Measurements from ENCODE around the gene BIN1. TPM values are rescaled to one million over a fixed set of nuclear protein-coding genes. Genes with fewer than 3 reads are reported as not detected.

The BIN1 gene
- total RNA-seq, 4 donors from 2014 or later = 33.3 to 39.7 (median 38.4) TPM

- H3K36me3 ChIP-seq = no peaks in the 10 kb centered on the region
- TF ChIP-seq POLR2A (IDR thresholded peaks at IDR 0.05) = no peak
- no peak for TF ChIP-seq POLR2AphosphoS5 (IDR thresholded peaks at IDR 0.05)
- TF ChIP-seq EP300 (IDR thresholded peaks at IDR 0.05; ENCODE audit: low read depth) = no peak
- no peak for TF ChIP-seq CTCF (IDR thresholded peaks at IDR 0.05)
- in situ Hi-C loops (cut with MboI; ENCODE audit: low pct_ligation_motif_present in 1 of 4, low pct_unique_long_range_greater_than_20kb in 1 of 4, low sequenced_read_pairs in 3 of 4) (no loop called here), intact Hi-C loops (cut with DNase I; ENCODE audit: low total_unique reads) (no loop called here)
- H3K27me3 ChIP-seq = no peaks in the 10 kb centered on the region
- H3K4me1 ChIP-seq = peaks cover 16 to 39% (median 27%) of the 10 kb centered on the region in 4 donors
- no peak overlapping the region for H3K27ac ChIP-seq
- 93 to 95% methylated on average over 6 of the region's 6 CpGs for WGBS, 2 donors (ENCODE audit: low coverage in 1 of 2)
- H3K9me3 ChIP-seq = no peaks in the 10 kb centered on the region
- H3K4me3 ChIP-seq = no peak overlapping the region
- DNase-seq = no peak
Observed at GRCh38 chr2:127088706-127089105, 18.2 kb downstream of the BIN1 start.

GRCh38 chr2:127087791-127088495, 19.0 kb downstream of the BIN1 start:
- no peak for TF ChIP-seq POLR2A (IDR thresholded peaks at IDR 0.05)
- no peak for TF ChIP-seq POLR2AphosphoS5 (IDR thresholded peaks at IDR 0.05)
- TF ChIP-seq EP300 (IDR thresholded peaks at IDR 0.05; ENCODE audit: low read depth) = no peak
- TF ChIP-seq CTCF (IDR thresholded peaks at IDR 0.05) = no peak
- in situ Hi-C loops (cut with MboI; ENCODE audit: low pct_ligation_motif_present in 1 of 4, low pct_unique_long_range_greater_than_20kb in 1 of 4, low sequenced_read_pairs in 3 of 4) = no loop called here
- H3K4me1 ChIP-seq = peaks cover 23 to 46% (median 34%) of the 10 kb centered on the region in 4 donors
- no peaks in the 10 kb centered on the region for H3K27me3 ChIP-seq
- H3K36me3 ChIP-seq = no peaks in the 10 kb centered on the region
- WGBS, 2 donors (ENCODE audit: low coverage in 1 of 2) = 63% methylated on average over 13 of the region's 13 CpGs; no CpG with 5 or more reads in 1 of the 2 donors
- no peak overlapping the region for H3K4me3 ChIP-seq
- intact Hi-C loops (cut with DNase I; ENCODE audit: low total_unique reads) = no loop called here
- DNase-seq = no peak
- peak overlapping the region; percentile 52 to 82 (median 56) for H3K27ac ChIP-seq
- no peaks in the 10 kb centered on the region for H3K9me3 ChIP-seq

- no peak overlapping the region for H3K4me3 ChIP-seq
- H3K36me3 ChIP-seq = no peaks in the 10 kb centered on the region
- H3K9me3 ChIP-seq = no peaks in the 10 kb centered on the region
- peak; percentile 75 for DNase-seq
- intact Hi-C loops (cut with DNase I; ENCODE audit: low total_unique reads) (no loop called here), in situ Hi-C loops (cut with MboI; ENCODE audit: low pct_ligation_motif_present in 1 of 4, low pct_unique_long_range_greater_than_20kb in 1 of 4, low sequenced_read_pairs in 3 of 4) (no loop called here)
- TF ChIP-seq POLR2AphosphoS5 (IDR thresholded peaks at IDR 0.05) (no peak), POLR2A (IDR thresholded peaks at IDR 0.05) (no peak), EP300 (IDR thresholded peaks at IDR 0.05; ENCODE audit: low read depth) (no peak), CTCF (IDR thresholded peaks at IDR 0.05) (no peak)
- H3K27me3 ChIP-seq = no peaks in the 10 kb centered on the region
- peak overlapping the region; percentile 52 to 82 (median 56) for H3K27ac ChIP-seq
- WGBS, 2 donors (ENCODE audit: low coverage in 1 of 2) = 56 to 67% methylated on average over 1 to 24 of the region's 24 CpGs
- peaks cover 23 to 53% (median 38%) of the 10 kb centered on the region in 4 donors for H3K4me1 ChIP-seq
Observed at GRCh38 chr2:127086990-127087790, 19.8 kb downstream of the BIN1 start.

GRCh38 chr2:127085317-127085681, 21.7 kb downstream of the BIN1 start:
- Histone ChIP-seq H3K4me1 (peaks cover 32 to 70% (median 55%) of the 10 kb centered on the region in 4 donors), H3K9me3 (no peaks in the 10 kb centered on the region), H3K27ac (peak overlapping the region; percentile 74 to 82 (median 78)), H3K36me3 (no peaks in the 10 kb centered on the region), H3K27me3 (no peaks in the 10 kb centered on the region), H3K4me3 (no peak overlapping the region)
- intact Hi-C loops (cut with DNase I; ENCODE audit: low total_unique reads) (no loop called here), in situ Hi-C loops (cut with MboI; ENCODE audit: low pct_ligation_motif_present in 1 of 4, low pct_unique_long_range_greater_than_20kb in 1 of 4, low sequenced_read_pairs in 3 of 4) (no loop called here)
- DNase-seq = peak; percentile 38
- WGBS, 2 donors (ENCODE audit: low coverage in 1 of 2) = 49% methylated on average over 9 of the region's 9 CpGs; no CpG with 5 or more reads in 1 of the 2 donors
- no peak for TF ChIP-seq POLR2AphosphoS5 (IDR thresholded peaks at IDR 0.05)
- TF ChIP-seq POLR2A (IDR thresholded peaks at IDR 0.05) = no peak
- no peak for TF ChIP-seq EP300 (IDR thresholded peaks at IDR 0.05; ENCODE audit: low read depth)
- TF ChIP-seq CTCF (IDR thresholded peaks at IDR 0.05) = no peak

Measured in transverse colon (tissue), 4 donors.